ENCODE results near the gene FRG1. TPM values are rescaled to one million over a fixed set of nuclear protein-coding genes. Genes with fewer than 3 reads are reported as not detected.
"Not testable (repeated sequence)": the region's sequence is repeated elsewhere in the genome, so short reads cannot be mapped to it uniquely, and the experiment has no call there.

Gene FRG1
- polyA plus RNA-seq, 10 donors = 28.3 to 37.4 (median 34.2) TPM

DNA sequence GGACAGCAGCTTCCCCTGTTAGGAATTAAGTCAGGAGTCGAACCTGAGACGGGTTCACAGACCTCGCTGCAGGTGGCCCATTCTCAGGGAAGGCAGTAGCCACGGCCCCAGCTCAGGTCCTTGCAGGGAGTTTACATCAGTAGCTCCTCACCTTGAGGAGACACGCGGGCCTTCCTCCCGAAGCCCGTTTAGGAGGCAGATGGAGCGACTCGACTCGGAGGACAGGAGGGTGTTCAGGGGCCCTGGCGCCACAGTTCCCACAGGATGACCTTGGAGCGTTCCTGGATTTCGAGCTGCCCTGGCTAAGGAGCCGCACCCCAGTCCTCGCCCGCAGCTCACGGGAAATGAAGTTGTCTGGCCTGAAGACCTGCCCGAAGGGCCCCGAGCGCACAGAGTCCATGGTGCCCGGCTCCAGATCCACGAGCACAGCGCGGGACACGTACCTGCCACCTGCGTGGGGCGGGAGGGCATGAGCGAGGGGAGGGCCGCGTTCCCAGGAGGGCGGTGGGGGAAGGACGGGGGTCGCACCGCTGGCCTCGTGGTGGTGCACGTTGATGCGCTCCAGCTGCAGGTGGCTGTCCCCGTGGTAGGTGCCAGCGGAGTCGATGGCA lies 43.3 kb downstream of the FRG1 start:
- not testable (repeated sequence) for DNase-seq

DNA sequence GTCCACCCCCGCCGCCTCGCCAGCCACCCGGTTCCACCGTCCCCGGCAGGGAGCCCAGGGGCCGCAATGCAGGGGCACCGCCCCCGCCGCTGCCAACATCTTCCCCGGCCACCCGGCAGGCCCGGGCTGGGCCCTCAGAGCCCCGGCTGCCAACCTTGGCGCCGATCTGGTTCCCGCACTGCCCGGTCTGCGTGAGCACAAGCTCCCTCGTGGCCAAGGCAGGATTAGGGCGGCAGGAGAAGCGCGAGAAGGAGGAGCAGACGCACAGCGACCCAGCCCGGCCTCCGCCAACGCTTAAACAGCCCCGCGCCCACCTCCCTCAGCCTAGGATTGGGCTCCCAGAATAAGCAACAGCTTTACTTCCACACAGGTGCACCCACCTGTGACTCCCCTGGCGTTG lies 44.0 kb downstream of the FRG1 start:
- not testable (repeated sequence) for DNase-seq

DNA sequence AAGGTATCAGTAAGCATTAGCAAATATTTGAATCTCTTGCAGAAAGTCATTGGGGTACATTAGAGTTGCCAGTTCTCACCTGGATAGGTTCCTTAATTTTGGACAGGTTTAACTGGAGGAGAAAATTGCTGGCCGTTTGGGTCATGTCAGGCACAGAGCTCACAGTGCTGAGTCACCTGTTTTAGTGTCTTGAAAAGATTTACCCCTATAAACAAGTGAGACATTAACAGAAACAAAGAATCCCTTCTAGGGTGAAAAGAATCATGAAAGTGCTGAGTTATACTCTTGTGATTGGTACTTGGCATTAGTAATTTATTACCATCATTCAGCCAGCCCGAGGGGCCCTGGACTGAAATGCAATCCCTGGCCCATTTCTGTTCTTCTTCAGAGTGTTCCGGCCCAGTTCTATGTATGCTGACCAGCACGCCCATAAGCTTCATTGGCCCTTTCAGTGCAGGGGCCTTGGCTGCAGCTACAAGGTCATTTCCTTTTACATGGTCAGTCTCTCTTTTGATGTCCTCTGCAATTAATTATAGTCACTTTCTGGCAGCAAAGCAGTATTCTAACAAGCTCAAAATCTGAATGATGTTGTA lies 45.1 kb downstream of the FRG1 start:
- not testable (repeated sequence) for DNase-seq

DNA sequence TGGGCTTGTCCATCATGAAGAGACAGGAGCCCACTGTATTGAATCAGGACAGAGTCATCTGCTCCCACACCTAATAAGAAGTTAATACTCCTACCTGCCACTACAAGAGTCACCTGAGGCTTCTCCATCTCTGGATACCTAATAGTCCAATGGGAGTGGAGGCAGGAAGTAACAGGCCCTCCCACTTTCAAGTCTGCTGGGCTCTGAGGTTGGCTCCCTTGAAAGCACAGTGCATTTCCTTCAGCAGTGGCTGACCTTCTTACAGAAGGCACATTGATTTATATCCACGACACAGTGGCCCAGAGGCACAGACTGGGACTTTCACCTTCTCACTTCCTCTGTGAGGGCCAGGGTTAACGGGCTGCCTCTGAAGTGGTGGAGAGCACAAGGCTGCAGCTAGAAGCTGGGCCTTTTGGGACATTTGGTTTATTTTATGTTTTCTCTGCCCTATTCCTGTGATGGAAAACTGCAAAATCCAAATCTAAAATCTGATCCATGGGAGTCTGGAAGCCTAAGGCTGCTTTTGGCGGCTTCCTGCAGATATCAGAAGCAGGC lies 48.3 kb downstream of the FRG1 start:
- DNase-seq = no peak

DNA sequence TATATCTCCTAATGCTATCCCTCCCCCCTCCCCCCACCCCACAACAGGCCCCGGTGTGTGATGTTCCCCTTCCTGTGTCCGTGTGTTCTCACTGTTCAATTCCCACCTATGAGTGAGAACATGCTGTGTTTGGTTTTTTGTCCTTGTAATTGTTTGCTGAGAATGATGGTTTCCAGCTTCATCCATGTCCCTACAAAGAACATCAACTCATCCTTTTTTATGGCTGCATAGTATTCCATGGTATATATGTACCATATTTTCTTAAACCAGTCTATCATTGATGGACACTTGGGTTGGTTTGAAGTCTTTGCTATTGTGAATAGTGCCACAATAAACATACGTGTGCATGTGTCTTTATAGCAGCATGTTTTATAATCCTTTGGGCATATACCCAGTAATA lies 49.3 kb downstream of the FRG1 start:
- not testable (repeated sequence) for DNase-seq

Other genes starting within 250 kb of the FRG1 start
- not detected for gene FRG2, start 86.4 kb downstream of the FRG1 start, polyA plus RNA-seq (ENCODE audit: insufficient read length in 10 of 10)
- gene DBET, start 123.6 kb downstream of the FRG1 start, polyA plus RNA-seq (ENCODE audit: insufficient read length in 10 of 10) = under 1 TPM in 1 of 10 donors, not detected in 9; 0.06 TPM
- gene DUX4, start 232.9 kb downstream of the FRG1 start, polyA plus RNA-seq (ENCODE audit: insufficient read length in 10 of 10) = under 1 TPM in 3 of 10 donors, not detected in 7; 0.28 to 0.63 (median 0.45) TPM